T-helper 2 cell (primary cell): ENCODE results near the gene CLTCL1.

Experiments
- DNase-seq, 5 experiments: peaks; one replicate each; pipeline versions ENCODE4 v3.0.0 to v3.0.0-alpha.2; 2012 to 2022

Gene CLTCL1

DNA sequence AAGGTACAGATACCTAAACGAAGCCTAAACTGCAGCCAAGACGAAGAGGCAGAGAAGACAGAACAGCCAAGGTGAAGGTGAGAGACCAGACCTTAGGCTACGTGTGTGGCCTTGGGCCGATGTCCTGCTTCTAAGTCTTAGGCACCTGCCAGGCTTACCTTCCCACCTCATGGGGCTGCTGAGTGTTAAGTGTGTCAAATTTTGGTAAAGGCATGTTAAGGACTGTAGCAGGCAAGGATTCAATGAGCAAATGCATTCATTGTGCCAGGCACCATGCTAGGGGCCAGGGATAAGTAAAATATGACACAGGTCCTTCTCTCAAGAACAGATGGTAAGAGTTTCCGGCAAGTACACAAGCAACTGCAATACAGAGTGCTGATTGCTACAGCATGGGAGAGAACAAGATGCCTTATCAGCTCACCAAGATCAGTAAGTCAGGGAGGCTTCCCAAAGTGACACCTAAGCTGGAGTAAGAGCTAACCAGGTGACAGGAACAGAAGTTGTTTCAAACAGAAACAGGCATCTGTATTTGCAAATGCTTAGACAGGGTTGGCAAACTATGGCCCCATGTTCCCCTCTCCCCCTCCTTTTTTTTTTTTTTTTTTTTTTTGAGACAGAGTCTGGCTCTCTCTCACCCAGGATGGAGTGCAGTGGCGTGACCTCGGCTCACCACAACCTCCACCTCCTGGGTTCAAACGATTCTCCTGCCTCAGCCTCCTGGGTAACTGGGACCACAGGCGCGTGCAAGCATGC lies 46.7 kb downstream of the CLTCL1 start:
- DNase-seq: peak in 1 of 5 experiments; percentile 11

DNA sequence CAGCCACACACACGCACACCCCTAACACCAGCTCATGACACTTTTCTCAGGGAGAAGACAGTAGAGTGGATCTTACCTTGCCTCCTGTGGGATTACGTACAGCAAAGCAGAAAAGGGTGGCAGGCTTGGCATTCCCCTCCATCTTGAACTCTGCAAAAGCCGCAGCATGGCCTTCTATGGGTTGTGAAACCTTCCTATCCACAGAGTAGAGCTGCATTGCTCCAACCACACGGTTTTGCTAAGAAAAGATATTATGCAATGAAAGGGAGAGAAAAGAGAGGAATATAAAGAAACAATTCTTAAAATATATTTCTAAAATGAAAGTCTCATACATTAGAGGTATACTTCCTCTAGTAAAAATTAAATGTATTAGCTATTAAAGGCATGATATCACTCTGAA lies 48.8 kb downstream of the CLTCL1 start:
- no peak for DNase-seq

DNA sequence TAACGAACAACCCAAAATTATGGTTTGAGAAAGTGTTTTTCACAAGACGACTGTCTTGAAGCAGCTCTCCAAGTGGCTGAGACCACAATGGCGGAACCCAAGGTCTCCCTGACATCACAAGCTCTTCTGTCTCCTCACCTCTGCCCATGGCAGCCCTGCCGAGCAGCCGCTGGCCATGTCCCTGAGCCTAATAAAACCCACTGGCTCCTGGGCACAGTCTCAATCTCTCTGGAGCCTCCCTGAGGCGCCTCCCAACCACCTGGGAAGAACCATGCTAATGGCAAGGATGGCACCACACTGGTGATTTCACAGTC lies 50.0 kb downstream of the CLTCL1 start:
- no peak for DNase-seq

DNA sequence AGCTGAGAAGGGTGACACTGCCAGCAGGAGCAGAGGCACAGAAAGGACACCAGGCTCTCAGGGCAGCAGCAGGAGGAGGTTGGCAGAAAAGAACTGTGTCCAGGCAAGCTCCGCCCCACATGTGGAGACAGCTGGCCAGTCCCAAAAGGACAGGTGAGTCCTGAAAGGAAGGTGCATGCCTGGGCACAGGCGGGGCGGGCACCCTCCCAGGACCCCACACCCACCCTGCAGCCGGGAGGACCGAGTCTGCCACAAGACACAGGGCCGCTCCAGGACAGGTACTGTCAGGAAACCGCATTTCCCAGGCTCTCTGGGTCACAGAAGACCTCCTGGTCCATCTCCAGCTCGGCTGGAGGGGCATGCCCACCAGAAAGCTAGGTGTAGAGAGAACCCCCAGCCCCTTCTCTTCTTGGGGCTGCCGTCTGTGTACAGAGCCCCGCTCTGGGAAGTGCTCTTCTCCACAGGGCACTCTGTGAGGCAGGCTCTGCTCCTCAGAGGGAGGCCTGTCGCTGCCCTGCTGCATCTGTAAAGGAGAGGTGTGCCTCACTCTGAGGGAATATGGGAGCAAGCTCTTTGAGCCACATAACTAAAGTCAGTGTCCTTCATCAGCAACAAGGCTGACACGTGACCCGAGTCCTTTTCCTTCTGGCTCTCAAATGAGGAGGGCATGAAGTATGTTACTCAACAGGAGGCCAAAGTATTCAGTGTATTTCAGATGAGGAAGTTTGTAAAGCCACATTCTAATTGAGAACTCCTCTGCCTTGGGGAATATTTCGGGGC lies 50.5 kb downstream of the CLTCL1 start:
- no peak for DNase-seq

DNA sequence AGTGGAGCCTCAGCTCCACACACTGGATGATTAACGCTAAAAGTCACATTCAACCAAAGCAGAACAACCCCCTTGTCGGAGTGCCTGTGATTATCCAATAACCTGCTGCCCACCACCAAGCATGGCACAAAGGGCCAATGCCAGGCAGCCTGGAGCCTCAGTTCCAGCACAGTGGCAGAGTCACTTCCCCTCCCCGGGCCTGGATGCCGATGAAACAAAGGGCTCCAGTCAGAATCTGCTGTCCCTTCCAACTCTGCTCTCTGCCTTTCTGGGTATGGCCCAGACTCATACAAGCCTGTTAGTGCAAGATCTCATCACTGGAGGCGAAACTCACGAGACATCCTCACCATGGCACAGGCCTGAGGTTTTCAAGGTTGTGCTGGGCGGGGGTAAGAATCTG lies 52.1 kb downstream of the CLTCL1 start:
- no peak for DNase-seq

DNA sequence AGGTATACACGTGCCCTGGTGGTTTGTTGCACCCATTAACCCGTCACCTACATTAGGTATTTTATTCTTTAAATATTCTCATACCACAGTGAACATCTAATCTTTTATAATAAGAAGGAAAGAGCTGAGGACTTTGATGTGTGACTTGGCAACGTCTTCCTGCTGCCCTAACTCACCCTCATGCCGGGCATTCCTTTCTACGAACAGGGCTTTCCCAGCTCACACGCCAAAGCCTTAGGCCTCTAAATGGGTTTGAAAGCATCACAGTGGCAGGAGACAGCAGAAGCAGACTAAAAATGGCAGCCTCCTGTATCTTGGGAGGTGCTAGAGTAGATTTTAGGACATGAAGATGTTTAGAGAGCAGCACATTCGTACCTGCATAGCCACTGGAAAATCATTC lies 52.6 kb downstream of the CLTCL1 start:
- DNase-seq: no peak

DNA sequence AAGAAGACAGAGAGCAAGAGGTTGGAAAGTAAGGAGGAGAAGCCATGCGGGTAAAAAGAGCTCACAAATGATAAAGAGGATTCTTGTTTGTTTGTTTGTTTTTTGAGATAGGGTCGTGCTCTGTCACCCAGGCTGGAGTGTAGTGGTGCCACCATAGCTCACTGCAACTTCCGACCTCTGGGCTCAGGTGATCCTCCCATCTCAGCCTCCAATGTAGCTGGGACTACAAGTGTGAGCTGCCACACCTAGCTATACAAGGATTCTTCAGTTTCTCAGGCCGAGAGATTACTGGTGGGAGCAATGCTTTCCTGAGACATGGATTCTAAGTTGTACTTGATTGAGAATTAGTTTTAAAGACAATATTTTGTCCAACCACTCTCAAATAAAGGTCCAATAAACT lies 55.6 kb downstream of the CLTCL1 start:
- DNase-seq: no peak

DNA sequence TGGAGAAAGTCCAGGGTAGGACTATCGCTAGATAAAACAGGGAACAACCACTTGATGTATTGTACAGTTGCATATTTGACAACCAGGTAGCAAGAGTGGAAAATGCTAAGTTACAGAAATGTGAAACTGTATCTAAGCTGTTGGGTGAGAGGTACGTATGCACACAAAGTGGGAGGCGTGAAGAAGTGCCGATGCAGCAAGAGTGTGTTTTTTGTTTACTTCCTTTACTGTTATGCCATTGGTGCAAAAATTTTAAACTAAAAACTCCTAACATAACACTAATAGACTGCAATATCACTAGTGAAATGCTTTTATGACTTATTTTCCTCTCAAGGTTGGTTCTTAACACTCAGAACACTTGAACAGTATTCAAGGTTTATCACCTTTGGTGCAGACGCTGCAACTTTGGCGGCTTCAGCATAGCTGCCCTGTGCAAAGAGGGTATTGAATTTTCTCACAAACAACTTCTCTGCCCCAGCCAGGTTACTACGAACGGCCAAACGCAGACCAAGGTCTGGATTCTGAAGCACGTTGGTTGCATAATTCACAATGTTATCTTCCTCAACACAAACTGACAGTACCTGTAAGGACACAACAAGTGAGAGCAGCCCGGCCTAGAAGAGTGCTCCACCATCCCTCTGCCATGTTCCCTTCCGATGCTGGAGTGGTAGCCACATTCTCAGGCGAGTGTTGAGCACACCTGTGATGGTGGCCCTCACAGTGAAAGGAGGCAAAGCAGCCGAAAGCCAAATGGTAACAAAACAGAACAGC lies 57.2 kb downstream of the CLTCL1 start:
- DNase-seq: no peak

DNA sequence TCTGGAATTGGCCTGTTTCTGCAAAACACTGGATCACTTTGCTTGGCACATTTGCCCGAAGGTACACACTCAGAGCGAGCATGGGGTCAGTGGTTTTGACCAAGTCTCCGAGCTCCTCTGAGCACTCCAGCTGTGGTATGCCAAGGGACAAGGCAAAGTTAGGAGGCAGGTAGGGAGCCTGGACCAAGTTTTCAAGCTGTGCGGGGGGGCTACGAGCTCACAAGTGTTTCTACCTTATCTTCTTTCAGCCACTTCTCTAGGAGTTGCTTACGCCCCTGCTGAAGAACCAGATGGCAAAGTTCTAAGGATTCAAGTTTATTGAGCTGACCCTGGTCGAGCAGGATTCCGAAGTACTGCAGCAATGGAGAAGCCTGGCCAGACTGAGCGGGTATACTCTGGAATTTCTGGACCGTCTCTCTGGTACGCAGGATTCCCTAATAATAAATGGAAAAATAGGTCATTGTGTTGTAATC lies 58.3 kb downstream of the CLTCL1 start:
- DNase-seq: no peak

DNA sequence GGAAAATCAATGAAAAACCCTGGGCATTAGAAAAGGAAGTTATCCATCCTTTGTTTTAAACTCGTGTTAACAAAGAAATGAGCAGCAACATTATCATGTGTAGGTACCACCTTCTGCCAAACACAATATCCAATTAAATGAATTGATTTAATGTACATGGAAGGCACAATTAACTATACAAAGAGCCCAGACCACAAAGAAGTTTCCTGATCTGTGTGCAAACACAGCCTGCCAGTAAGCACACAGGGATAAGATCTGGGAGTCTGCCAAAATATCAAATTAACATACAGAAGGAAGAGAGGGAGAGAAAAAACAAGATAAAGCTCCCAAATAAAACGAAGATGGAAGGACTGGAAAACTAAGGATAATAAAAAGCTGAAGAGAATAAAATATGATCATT lies 58.9 kb downstream of the CLTCL1 start:
- no peak for DNase-seq

DNA sequence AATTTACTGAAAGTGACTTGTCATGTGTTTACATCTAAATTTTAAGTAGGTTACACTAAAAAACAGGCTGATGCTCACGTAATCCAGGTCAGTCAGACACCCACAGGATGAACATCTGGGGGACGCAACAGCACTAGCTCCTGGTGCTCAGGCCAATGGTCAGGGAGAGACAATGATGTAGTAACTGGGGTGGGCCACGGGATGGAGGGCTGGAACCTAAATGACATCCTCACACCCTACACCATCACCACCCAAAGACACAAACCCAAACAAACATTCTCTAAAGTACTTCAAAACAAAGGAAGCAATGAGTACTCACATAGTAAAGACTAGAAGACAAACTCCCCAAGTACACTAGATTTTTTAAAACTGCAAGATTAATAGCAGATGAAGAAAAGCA lies 59.5 kb downstream of the CLTCL1 start:
- DNase-seq: no peak

DNA sequence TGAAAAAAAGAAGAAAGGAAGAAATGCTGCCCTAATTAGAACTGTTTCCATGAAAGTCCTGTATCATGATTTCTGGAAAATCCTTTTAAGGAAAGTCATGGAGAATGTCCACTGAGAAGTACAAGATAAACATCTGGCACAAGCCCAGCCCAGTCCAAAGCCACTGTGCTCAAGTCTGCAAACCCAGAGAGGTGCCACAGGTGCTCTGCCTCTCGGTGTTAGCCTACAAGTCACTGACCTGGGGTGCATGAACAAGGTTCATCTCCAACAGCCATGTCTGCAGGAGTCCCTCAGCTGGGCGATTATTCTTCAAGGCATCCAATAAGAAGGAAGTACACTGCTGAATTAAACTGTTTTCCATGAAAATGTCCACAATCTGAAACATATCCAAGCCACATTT lies 61.9 kb downstream of the CLTCL1 start:
- no peak for DNase-seq

DNA sequence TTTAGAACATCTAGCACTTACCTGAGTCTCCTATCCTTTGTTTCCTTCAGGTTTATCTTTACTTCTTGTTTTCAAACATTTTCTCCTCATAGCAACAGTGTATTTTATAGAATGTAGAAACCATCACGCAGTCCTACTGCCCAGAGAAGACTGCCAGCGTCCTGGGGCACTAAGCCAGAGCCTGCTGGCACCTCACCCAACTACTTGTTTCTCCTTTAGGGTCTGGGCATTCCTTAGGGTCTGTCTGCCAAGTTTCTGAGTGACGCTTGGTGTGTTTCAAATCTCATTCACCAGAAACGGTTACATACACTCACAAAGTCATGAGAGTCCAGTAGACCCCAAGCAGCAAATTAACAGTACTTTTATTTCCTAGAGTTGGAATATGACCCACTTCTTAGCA lies 63.3 kb downstream of the CLTCL1 start:
- DNase-seq: no peak

DNA sequence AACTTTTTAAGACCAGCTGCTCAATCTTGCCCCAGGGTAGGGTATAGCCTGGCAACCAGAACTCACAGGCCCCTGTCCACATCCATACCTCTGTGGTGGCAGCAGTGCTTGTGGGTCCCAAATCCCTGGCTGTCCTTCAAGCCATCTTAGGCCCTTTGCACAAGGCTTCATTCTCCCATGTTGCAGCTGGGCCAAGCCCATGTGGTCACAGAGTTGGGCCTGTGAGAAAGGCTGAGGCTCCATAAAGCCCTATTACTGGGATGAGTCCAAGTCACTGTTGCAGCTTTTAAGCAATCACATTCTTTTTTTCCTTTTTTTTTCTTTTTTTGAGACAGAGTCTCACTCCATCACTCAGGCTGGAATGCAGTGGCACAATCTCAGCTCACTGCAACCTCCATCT lies 65.1 kb downstream of the CLTCL1 start:
- DNase-seq: no peak

DNA sequence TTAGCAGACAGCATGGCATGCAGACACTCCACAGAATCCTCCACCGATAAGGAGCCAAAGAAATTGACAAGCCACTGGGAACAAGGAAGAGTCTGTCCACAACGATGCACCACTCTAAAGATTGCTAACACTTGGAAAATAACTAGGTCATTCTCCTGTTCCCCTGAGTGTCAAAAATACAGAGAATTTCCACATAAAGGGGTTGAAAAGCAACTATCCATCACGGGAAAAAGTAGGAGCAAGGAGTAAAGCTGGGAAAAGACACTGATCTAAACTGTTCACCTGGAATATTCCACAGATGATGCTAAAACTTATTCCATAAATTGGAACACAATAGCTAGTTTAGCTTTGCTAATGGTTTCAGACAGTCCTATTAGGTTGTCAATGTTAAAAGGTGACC lies 66.0 kb downstream of the CLTCL1 start:
- DNase-seq: no peak

DNA sequence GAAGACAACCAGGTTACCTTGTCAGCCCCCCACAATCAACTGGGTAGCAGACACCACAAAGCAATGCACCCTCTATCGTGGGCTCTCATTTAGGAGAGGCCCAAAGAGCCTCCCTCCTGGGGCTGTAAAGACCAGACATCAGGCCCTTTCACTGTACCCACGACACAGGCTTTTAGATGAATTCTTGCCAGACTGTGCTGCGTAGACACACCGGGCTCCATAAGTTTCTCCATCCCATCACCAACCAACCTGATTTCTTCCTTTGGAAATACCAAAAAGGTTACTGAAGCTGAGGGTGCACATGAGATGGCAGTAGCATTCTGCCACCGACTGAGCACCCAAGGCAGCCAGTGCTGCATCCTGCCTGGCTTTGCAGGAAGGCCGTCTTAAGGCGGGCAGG lies 66.5 kb downstream of the CLTCL1 start:
- no peak for DNase-seq

DNA sequence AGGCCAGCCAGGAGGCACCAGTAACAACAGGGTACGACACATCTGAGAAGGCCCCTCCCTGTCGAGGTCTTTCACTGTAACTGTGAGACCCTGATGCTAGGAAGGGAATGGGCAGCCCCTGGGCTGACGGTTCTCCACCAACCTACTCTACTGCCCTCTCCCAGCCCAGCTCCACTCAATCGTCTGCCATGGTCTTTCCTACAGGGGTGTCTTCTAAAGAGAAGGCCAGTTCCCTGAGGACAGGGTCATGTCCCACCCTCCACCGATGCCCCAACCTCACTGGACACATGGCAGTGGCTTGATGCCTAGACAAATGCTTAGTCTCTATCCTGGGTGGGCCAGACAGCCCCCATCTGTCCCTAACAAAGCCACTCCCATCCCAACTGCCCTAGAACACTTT lies 67.0 kb downstream of the CLTCL1 start:
- DNase-seq: no peak

DNA sequence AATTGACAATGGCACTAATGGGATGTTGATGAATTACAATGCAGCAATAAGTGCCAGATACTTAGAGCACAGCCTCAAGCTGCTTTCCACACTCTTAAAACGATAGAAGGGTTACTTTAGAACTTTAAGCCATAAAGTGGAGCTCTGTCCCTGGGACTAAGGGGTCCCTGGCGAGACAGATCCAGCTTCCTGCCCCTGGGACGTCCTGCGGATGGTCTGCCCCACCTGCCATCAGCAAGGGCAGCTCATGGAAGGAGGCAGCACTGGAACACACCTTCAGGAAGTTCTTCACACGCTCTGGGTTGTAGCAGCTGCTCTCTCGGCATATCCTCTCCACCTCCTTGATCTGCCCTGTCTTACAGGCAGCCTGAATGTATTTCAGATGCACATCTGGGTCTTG lies 67.9 kb downstream of the CLTCL1 start:
- DNase-seq: no peak

DNA sequence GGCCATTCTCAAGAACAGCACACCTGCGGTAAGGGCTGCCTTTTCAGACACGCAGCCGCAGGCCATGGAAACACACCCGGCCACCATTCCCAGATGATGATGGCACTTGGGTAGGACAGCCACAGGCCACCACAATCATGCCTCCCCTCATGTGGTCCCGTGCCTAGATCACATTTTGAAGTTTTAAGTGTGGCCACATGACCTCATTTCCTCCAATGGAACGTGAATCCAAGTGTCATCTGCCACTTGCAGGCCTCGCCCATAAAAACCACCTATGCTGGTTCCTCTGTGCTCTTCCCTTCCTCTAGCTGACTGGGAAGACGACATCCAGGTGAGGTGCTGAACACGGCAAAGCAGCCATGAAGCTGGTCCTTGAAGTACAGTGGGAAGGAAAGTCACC lies 68.4 kb downstream of the CLTCL1 start:
- no peak for DNase-seq

DNA sequence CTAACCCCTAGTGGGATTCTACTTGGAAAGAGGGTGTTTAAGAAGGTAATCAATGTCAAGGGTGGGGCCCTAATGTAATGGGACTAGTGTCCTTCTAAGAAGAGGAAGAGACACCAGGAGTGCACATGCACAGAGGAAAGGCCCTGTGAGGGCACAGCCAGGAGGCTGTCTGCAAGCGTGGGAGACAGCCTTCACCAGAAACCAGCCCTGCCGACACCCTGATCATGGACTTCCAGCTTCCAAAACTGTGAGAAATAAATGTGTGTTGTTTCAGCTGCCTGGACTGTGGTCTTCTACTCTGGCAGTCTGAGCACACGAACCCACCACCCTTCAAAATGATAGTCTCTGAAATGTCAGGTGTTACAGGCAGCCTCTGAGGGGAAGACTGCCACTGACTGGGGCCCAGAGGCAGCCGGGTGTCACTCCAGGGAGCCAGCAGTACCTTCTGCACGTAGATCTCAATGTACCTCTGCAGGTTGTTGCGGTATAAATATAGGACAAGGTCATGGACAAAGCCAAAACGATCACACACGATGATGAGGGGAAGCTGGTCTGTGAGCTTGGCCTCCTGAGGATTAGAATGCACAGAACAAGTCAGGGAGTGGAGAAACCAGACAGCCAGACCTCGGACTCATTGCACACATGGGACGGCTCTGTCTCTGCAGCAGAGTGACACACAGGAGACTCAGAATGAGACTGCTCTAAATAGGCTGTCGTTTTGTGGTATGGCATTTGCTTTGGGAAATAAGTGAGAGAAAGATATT lies 69.1 kb downstream of the CLTCL1 start:
- no peak for DNase-seq

DNA sequence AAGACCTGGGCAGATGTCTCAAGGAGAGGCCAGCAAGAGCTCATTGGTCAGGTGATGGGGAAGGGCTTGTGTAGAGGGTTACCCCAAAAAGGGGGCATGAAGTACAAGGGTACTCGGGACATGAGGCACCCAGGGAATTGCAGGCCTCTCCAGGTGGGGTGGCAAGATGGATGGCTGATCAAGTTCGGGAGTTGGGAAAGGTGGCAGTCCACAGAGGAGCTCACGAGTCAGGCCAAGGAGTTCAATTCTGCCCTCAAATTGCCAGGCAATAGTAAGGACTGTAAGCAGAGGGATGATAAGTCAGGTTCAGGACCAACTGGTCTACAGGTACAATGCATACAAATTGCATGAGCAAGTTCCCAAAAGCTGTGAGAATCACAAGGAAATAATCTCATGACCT lies 70.7 kb downstream of the CLTCL1 start:
- DNase-seq: no peak

DNA sequence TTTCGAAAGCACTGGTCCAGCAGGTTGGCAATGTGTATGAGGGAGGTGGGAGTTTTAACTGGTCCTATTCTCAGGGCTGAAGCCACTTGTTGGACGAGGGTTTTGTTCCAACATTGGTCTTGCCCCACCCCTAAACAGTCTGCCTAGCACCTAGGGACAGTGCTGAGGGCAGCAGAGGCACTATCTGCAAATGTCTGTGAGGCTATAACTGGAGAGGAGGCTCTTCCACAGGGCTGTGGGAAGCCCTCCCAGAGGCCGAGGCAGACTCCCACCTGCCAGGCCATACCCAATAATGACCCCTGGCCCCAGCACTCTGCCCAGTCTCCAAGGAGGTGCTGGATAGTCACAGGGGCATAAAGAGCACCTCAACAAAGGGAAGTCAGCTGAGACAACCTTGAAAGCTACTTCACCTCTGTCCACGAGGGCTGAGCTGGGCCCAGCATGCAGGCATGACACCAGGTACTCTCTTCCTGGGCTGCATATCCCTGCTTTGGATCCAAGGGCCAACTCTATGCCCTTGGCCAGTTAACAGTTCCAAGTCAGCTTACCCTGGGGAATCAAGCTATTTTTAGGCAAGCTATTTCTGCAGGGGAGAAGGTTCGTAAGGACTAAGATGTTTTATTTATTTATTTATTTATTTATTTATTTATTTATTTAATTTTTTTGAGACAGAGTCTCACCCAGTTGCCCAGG lies 72.8 kb downstream of the CLTCL1 start:
- DNase-seq: no peak
